Vagina (tissue), 2 donors: ENCODE data around the gene ASTL. TPM values are rescaled to one million over a fixed set of nuclear protein-coding genes. Genes with fewer than 3 reads are reported as not detected.

Experiments used
- DNase-seq, 2 donors: peaks; one replicate each; pipeline ENCODE4 v3.0.0-alpha.2; 2017; ENCODE audit errors: extremely low spot score in 2 of 2
- H3K27ac ChIP-seq: fragments of 200-600 bp; sonication (generic); one replicate; pipeline ENCODE4 v1.5.1; 2019
- H3K27me3 ChIP-seq: fragments of 200-600 bp; sonication (generic); one replicate; pipeline ENCODE4 v1.5.1; 2019
- H3K36me3 ChIP-seq, 2 donors: fragments of 200-600 bp; sonication (generic); one replicate each; pipeline ENCODE4 v1.5.1; 2017 to 2019
- H3K4me1 ChIP-seq: fragments of 200-600 bp; sonication (generic); one replicate; pipeline ENCODE4 v1.5.1; 2019
- H3K4me3 ChIP-seq, 2 donors: fragments of 200-600 bp; sonication (generic); 1 replicate in 1 of 2; 2 replicates in 1 of 2; pipeline ENCODE4 v1.5.1; 2016 to 2019
- H3K9me3 ChIP-seq: fragments of 200-600 bp; sonication (generic); one replicate; pipeline ENCODE4 v1.5.1; 2019
- POLR2A ChIP-seq, 2 donors: fragments of 450-650 bp; IDR thresholded peaks; one replicate each; pipeline ENCODE4 v1.6.1; 2017; ENCODE audit warnings: antibody characterized with exemption in 2 of 2, mild to moderate bottlenecking in 2 of 2, moderate library complexity in 2 of 2
- POLR2AphosphoS5 ChIP-seq, 2 donors: sonication (generic); formaldehyde crosslinking; IDR thresholded peaks; one replicate each; pipeline ENCODE4 v1.9.0; 2017; ENCODE audit warnings: antibody characterized with exemption in 2 of 2, mild to moderate bottlenecking in 2 of 2, low read depth in 1 of 2; ENCODE audit not compliant: insufficient read depth in 1 of 2
- intact Hi-C: fragments of 100-400 bp; cut with DNase I; formaldehyde crosslinking; loops from one replicate; pipeline ENCODE4 v1.15.1; 2023
- total RNA-seq: library from RNA; depleted of rRNA; stranded (reverse); fragments of >200 nt; gene quantifications from one replicate; pipeline ENCODE4 v1.2.3, GENCODE V29; 2016
- TF ChIP-seq, protein P1 (sequence below), 3 experiments: fragments of 450-650 bp in 2 of 3; fragments of 200-600 bp in 1 of 3; sonication (generic) in 1 of 3; IDR thresholded peaks; one replicate each; pipeline ENCODE4 v1.5.1; 2017 to 2019; ENCODE audit warnings: antibody characterized with exemption in 3 of 3, mild to moderate bottlenecking in 2 of 3, moderate library complexity in 2 of 3

Gene ASTL
- total RNA-seq, 1 donor from 2014 or later, result not detected

DNA sequence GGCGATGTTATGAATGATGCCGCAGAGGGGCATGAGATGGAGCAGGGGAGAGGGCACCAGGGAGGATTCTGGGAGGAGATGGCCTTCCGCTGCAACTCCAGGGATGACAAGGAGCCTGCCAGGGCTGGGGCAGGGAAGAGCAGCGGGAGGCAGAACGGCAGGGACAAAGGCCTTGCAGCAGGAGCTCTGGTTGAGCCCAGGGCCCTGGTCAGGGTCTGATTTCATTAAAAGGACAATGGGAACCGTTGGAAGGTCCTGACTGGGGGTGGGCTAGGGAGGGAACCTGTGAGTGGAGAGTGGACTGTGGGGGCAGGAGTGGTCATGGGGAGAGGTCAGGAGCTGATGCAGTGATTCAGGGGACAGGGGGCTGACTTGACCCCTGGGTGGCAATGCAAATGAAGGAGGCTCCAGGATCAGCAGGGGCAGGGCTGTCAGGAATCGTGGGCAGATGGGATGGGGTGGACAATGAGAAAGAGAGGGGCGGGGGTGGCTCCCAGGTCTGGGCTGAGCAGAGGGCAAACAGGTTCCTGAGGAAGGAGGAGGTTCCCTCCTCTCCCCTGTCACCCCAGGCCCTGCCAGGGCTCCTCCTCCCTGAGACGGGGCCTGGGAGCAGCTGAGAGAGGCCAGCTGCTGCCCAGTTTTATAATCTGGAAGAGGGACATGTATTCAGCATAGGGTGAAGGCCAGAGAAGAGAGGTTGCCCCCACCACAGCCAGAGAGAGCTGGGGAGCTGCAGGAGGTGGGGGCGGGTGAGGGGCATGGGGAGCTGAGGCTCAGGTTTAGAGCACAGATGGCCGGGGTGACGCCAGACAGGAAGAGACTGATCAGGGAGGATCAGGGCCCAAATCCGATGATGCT, 14.2 kb upstream of the ASTL start:
- no peak for DNase-seq
- no peaks in the 10 kb centered on the region for H3K36me3 ChIP-seq
- H3K4me3 ChIP-seq, result no peak overlapping the region
- H3K9me3 ChIP-seq, result no peaks in the 10 kb centered on the region
- H3K27me3 ChIP-seq, result no peaks in the 10 kb centered on the region
- no peak overlapping the region for H3K27ac ChIP-seq
- H3K4me1 ChIP-seq, result no peaks in the 10 kb centered on the region
- intact Hi-C loops, result no loop called here
- no peak for TF ChIP-seq POLR2A (IDR thresholded peaks at IDR 0.05)

DNA sequence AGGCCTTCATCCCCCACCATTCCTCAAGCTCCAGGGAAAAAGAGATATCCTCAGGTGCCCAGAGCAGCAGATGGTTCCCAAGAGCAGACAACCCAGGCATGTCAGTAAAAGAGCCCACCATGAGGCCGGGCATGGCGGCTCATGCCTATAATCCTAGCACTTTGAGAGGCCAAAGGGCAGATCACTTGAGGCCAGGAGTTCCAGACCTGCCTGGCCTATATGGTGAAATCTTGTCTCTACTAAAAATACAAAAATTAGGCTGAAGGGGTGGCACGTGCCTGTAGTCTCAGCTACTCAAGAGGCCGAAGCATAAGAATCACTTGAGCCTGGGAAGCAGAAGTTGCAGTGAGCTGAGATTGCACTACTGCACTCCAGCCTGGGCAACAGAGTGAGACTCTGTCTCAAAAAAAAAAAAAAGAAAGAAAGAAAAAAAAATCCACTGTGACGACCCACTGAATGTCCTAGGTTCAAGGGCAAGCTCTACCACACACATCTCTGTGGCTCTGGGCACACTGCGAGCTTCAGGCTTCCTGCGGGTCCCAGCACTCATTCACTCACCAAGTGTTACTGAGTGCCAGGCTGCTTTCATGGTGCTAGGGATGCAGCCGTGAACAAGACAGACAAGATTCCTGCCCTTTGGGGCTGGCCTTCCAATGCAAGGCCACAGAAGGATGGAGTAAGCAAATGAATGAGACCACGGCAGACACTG, 13.4 kb upstream of the ASTL start:
- Histone ChIP-seq H3K4me3 (no peak overlapping the region), H3K4me1 (no peaks in the 10 kb centered on the region), H3K36me3 (no peaks in the 10 kb centered on the region), H3K27me3 (no peaks in the 10 kb centered on the region), H3K27ac (no peak overlapping the region), H3K9me3 (no peaks in the 10 kb centered on the region)
- intact Hi-C loops, result no loop called here
- no peak for DNase-seq
- TF ChIP-seq POLR2AphosphoS5 (IDR thresholded peaks at IDR 0.05; ENCODE audit: insufficient read depth in 1 of 2, low read depth in 1 of 2) (no peak), POLR2A (IDR thresholded peaks at IDR 0.05) (no peak)
- TF ChIP-seq, protein P1, sequence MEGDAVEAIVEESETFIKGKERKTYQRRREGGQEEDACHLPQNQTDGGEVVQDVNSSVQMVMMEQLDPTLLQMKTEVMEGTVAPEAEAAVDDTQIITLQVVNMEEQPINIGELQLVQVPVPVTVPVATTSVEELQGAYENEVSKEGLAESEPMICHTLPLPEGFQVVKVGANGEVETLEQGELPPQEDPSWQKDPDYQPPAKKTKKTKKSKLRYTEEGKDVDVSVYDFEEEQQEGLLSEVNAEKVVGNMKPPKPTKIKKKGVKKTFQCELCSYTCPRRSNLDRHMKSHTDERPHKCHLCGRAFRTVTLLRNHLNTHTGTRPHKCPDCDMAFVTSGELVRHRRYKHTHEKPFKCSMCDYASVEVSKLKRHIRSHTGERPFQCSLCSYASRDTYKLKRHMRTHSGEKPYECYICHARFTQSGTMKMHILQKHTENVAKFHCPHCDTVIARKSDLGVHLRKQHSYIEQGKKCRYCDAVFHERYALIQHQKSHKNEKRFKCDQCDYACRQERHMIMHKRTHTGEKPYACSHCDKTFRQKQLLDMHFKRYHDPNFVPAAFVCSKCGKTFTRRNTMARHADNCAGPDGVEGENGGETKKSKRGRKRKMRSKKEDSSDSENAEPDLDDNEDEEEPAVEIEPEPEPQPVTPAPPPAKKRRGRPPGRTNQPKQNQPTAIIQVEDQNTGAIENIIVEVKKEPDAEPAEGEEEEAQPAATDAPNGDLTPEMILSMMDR (IDR thresholded peaks at IDR 0.05), result no peak

DNA sequence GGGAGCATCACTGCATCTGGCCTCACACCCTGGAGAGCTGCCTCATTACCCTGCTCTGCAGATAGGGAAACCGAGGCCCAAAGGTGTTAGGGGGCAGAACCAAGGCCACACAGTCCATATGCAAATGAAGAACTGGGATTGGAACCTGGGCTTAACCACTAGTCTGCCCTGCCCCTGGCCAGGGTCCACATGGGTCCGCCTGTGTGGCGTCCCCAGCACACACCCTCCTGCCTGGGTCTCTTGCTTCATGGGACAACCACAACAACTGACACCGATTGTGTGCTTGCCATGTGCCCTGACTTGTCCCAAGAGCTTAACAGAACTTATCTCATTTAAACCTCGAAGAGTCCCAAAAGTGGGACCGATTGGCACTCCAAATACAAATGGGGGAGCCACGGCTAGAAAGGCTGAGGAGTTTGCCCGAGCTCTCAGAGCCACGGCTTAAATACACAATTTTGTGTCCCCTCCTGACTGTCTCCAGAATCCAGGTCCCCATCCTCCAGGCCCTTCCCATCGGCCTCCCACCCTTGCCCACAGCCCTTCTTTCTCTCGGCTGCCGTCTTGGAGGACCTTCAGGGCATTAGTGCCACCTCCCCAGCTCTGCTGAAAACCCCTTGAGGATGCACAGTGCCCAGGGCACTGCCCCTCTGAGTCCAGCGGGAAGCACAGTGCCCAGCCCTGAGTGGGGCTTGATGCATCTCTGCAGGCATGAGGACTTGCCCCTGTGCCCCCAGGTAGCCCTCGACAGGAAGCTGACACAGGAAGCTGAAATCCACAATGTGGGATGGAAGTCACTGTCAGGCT, 12.7 kb upstream of the ASTL start:
- H3K4me1 ChIP-seq, result no peaks in the 10 kb centered on the region
- no peak for TF ChIP-seq POLR2A (IDR thresholded peaks at IDR 0.05)
- TF ChIP-seq, protein P1 (IDR thresholded peaks at IDR 0.05), result no peak
- no peak for TF ChIP-seq POLR2AphosphoS5 (IDR thresholded peaks at IDR 0.05; ENCODE audit: insufficient read depth in 1 of 2, low read depth in 1 of 2)
- H3K27me3 ChIP-seq, result no peaks in the 10 kb centered on the region
- intact Hi-C loops, result no loop called here
- H3K36me3 ChIP-seq, result no peaks in the 10 kb centered on the region
- DNase-seq, result no peak
- no peak overlapping the region for H3K4me3 ChIP-seq
- no peaks in the 10 kb centered on the region for H3K9me3 ChIP-seq
- no peak overlapping the region for H3K27ac ChIP-seq

DNA sequence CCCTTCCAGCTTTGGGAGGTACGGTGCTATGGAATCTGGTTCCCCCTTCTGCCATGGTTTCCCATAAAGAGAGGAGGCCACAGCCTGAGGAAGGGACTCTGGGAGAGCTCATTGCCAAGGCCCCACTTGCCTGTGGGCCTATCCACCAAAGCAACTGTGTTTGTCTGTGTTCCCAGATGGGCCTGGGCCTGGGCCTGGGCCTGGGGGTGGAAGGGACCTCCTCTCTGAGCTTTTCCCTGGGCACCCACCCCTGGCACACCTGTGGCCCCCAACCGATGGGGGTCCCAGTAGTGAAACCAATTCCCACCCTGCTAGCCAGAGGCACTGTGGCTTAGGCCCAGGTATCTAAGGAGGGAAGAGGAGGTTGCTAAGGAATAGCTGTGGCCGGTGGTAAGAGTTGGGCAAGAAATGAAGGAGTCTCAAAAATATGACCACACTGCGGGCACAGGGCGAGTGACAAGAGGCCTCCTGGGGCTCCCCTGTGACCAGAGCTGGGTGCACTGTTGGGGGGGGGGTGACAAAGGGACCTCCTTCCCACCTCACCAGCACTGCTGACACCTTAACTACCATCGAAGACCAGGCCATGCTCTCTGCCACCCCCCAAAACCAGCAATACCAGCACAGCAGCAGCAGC, 11.8 kb upstream of the ASTL start:
- H3K36me3 ChIP-seq, result no peaks in the 10 kb centered on the region
- H3K9me3 ChIP-seq, result no peaks in the 10 kb centered on the region
- H3K4me3 ChIP-seq, result no peak overlapping the region
- intact Hi-C loops, result no loop called here
- TF ChIP-seq POLR2AphosphoS5 (IDR thresholded peaks at IDR 0.05; ENCODE audit: insufficient read depth in 1 of 2, low read depth in 1 of 2), result no peak
- DNase-seq, result no peak
- no peaks in the 10 kb centered on the region for H3K27me3 ChIP-seq
- H3K27ac ChIP-seq, result no peak overlapping the region
- H3K4me1 ChIP-seq, result peaks cover 7% of the 10 kb centered on the region

DNA sequence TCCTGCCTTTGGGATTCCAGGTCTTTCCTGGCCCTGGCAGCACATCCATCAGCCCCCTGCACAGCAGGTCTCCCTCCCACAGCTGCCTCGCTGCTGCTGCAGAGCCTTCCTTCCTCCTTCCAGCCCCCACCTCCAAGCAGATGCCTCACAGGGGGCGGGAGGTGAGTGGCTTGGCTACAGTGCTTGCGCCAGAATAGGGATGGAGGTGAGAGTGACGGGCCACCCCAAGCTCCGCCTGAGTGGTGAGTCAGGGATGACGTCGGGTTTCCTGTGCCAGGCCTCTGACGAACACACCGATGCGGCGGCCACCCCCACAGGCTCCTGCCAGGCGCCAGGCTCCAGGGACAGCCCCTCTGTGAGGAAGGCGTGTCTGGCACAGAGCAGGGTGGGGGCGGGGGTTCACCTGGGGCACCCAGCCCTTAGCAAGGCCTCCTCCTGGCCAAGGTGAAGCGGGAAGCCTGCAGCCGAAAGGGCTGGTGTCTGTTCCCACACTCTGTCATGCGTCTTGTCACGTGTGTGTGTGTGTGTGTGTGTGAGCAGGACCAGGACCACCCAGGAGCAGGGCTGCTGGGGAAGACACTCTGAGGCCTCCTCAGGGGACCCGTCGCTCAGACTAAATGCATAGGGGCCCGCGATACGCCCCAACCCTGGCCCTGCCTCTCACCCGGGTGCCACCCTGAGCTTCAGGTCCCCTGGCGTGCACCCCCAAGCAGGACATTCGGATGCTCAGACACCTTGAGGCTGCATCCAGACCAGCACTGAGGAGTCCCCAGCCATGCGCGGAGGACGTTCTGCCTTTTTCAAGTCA, 10.3 kb upstream of the ASTL start:
- TF ChIP-seq POLR2A (IDR thresholded peaks at IDR 0.05) (no peak), POLR2AphosphoS5 (IDR thresholded peaks at IDR 0.05; ENCODE audit: insufficient read depth in 1 of 2, low read depth in 1 of 2) (peak; percentile 42 to 73)
- intact Hi-C loops, result no loop called here
- Histone ChIP-seq H3K27ac (no peak overlapping the region), H3K9me3 (no peaks in the 10 kb centered on the region), H3K36me3 (no peaks in the 10 kb centered on the region), H3K27me3 (no peaks in the 10 kb centered on the region), H3K4me3 (no peak overlapping the region), H3K4me1 (peaks cover 17% of the 10 kb centered on the region)
- no peak for DNase-seq
